GM19351 (cell line): ENCODE results near the gene MED25.

ENCODE experiments used
- ATAC-seq: cut with Tn5 transposase; IDR thresholded peaks from one replicate; pipeline ENCODE4 v1.9.1; 2021; ENCODE audit warnings: mild to moderate bottlenecking, moderate library complexity; ENCODE audit not compliant: unreplicated experiment

The MED25 gene

DNA sequence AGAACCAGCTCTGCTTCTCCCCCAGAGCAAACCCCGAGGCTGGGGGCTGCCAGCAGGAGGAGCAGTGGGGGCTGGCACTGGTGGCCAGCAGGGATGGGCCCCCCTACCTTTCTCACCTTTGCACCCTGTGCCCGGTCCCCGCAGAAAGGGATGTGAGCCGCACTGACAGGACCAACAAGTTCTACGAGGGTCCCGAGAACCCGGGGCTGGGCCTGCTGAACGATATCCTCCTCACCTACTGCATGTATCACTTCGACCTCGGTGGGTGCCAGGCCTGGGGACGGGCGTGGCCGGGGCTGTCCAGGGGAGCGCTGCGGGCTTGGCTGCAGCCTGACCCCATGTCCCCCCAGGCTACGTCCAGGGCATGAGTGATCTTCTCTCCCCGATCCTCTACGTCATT is 66.0 kb downstream of the MED25 start:
- ATAC-seq: no peak

DNA sequence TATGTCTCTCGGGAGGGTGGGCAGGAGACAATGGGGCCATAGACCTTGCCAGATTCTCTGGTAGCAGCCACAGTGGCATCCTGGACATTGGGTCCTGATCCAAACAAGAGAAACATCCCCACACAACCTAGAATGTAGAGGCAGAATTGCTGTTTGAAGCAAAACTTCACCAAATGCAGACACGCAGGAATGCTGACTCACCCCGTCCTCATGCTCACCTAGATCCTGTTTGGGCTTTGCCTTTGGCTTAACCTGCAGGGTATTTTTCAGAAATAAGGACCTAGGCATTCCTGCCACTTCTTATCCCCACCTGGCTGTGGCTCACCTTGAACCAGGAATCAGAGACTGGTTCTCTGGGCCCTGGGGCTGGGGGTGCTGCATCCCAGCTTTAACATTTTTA is 66.7 kb downstream of the MED25 start:
- no peak for ATAC-seq
